HEK293T (cell line): ENCODE data around the gene GRIP1.
A peak's percentile ranks its signal among the peaks of the same experiment; 100 is the strongest.

Source experiments
- CTCF ChIA-PET: fragments of 350-600 bp; formaldehyde crosslinking; extraction: SDS; loops from one replicate; lab custom pipeline; 2021; ENCODE audit warnings: antibody characterized with exemption, inconsistent platforms; lab: Yijun Ruan, JAX
- POLR2A ChIA-PET: fragments of 350-600 bp; formaldehyde crosslinking; extraction: SDS; loops from one replicate; lab custom pipeline; 2020; ENCODE audit warnings: antibody characterized with exemption, inconsistent platforms; lab: Yijun Ruan, JAX
- DNase-seq: peaks from one replicate; pipeline ENCODE4 v3.0.0; 2012; ENCODE audit warnings: mixed read lengths; ENCODE audit errors: extremely low spot score
- ARNT ChIP-seq: fragments of 450-650 bp; IDR thresholded peaks from 2 replicates; pipeline ENCODE4 v1.6.1; 2017; ENCODE audit warnings: mild to moderate bottlenecking
- BHLHE40 ChIP-seq: fragments of 450-650 bp; IDR thresholded peaks from 2 replicates; pipeline ENCODE4 v1.6.1; 2016; ENCODE audit warnings: mild to moderate bottlenecking, moderate library complexity, borderline replicate concordance
- CTBP1 ChIP-seq: fragments of 450-650 bp; IDR thresholded peaks from 2 replicates; pipeline ENCODE4 v1.6.1; 2016; ENCODE audit warnings: borderline replicate concordance
- ELF4 ChIP-seq: fragments of 450-650 bp; IDR thresholded peaks from 2 replicates; pipeline ENCODE4 v1.6.1; 2017; ENCODE audit warnings: antibody characterized with exemption
- FOXA1 ChIP-seq: fragments of 450-650 bp; IDR thresholded peaks from 2 replicates; pipeline ENCODE4 v1.6.1; 2016; ENCODE audit warnings: mild to moderate bottlenecking
- FOXK2 ChIP-seq: fragments of 450-650 bp; IDR thresholded peaks from 2 replicates; pipeline ENCODE4 v1.6.1; 2016; ENCODE audit warnings: mild to moderate bottlenecking
- FOXM1 ChIP-seq: fragments of 450-650 bp; IDR thresholded peaks from 2 replicates; pipeline ENCODE4 v1.6.1; 2017; ENCODE audit warnings: mild to moderate bottlenecking, borderline replicate concordance
- HDGF ChIP-seq: fragments of 450-650 bp; IDR thresholded peaks from 2 replicates; pipeline ENCODE4 v1.6.1; 2017; ENCODE audit warnings: antibody characterized with exemption, borderline replicate concordance
- L3MBTL2 ChIP-seq: fragments of 450-650 bp; conservative IDR thresholded peaks from 2 replicates; pipeline ENCODE4 v1.6.1; 2016; ENCODE audit warnings: mild to moderate bottlenecking
- LEF1 ChIP-seq: fragments of 450-650 bp; IDR thresholded peaks from 2 replicates; pipeline ENCODE4 v1.6.1; 2017; ENCODE audit warnings: mild to moderate bottlenecking, borderline replicate concordance
- NFRKB ChIP-seq: fragments of 450-650 bp; IDR thresholded peaks from 2 replicates; pipeline ENCODE4 v1.6.1; 2016; ENCODE audit warnings: mild to moderate bottlenecking, moderate library complexity
- SP1 ChIP-seq: fragments of 450-650 bp; IDR thresholded peaks from 2 replicates; pipeline ENCODE4 v1.6.1; 2017
- SUZ12 ChIP-seq: fragments of 450-650 bp; IDR thresholded peaks from 2 replicates; pipeline ENCODE4 v1.6.1; 2016; ENCODE audit warnings: mild to moderate bottlenecking
- TARDBP ChIP-seq: fragments of 450-650 bp; IDR thresholded peaks from 2 replicates; pipeline ENCODE4 v1.6.1; 2016
- ZNF384 ChIP-seq: fragments of 450-650 bp; IDR thresholded peaks from 2 replicates; pipeline ENCODE4 v1.6.1; 2016
- TF ChIP-seq, protein P1 (sequence below): fragments of 450-650 bp; IDR thresholded peaks from 2 replicates; pipeline ENCODE4 v1.6.1; 2016

GRIP1 gene

DNA sequence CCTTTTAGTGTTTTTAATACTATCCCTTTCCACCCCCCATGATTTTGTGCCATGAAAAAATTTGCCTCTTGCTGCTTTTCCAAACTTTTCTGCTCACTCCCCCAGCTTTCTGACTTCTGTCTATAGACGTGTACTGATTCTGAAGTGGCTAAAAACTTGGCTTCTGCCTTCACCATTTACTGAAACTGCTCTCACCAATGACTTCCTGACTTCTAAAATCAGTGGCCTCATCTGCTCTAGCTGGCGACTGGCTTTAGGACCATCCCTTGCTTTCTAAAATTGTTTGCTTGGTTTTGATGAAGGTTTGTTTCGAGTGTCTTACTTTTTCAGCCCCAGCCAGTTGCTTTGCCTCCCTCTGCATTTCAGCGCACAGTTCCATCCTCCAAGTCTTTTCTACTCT, 231.2 kb downstream of the GRIP1 start:
- TF ChIP-seq NFRKB (no peak), BHLHE40 (no peak), TARDBP (no peak), HDGF (no peak)
- POLR2A ChIA-PET: no interaction called here
- DNase-seq: no peak
- CTCF ChIA-PET: no interaction called here

DNA sequence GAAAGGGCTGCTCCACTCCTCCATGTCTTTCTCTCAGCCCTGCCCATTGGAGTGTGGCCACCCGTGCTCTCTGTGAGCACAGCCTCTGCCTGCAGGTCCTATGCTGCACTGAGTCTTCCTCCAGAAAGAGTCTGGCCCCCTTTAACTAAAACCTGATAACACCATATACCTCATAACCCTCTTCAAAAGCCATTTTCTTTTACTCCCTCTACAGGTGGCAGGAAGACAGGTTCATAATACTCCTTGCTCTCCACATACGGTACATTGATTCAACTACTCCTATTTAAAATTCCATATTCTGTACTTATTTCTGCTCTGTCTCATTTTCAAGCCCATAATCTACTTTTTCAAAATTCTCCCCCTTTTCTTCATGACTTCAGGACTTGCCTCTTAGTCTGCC, 232.6 kb downstream of the GRIP1 start:
- DNase-seq: no peak
- TF ChIP-seq NFRKB: no peak
- TF ChIP-seq L3MBTL2: no peak
- TF ChIP-seq, protein P1, sequence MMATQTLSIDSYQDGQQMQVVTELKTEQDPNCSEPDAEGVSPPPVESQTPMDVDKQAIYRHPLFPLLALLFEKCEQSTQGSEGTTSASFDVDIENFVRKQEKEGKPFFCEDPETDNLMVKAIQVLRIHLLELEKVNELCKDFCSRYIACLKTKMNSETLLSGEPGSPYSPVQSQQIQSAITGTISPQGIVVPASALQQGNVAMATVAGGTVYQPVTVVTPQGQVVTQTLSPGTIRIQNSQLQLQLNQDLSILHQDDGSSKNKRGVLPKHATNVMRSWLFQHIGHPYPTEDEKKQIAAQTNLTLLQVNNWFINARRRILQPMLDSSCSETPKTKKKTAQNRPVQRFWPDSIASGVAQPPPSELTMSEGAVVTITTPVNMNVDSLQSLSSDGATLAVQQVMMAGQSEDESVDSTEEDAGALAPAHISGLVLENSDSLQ: no peak
- no peak for TF ChIP-seq ARNT
- no peak for TF ChIP-seq SUZ12
- no peak for TF ChIP-seq FOXM1
- TF ChIP-seq FOXA1: no peak
- TF ChIP-seq ELF4: no peak
- no peak for TF ChIP-seq HDGF
- no peak for TF ChIP-seq SP1
- TF ChIP-seq BHLHE40: no peak
- no peak for TF ChIP-seq TARDBP
- no peak for TF ChIP-seq LEF1
- ChIA-PET CTCF (no interaction called here), POLR2A (no interaction called here)

DNA sequence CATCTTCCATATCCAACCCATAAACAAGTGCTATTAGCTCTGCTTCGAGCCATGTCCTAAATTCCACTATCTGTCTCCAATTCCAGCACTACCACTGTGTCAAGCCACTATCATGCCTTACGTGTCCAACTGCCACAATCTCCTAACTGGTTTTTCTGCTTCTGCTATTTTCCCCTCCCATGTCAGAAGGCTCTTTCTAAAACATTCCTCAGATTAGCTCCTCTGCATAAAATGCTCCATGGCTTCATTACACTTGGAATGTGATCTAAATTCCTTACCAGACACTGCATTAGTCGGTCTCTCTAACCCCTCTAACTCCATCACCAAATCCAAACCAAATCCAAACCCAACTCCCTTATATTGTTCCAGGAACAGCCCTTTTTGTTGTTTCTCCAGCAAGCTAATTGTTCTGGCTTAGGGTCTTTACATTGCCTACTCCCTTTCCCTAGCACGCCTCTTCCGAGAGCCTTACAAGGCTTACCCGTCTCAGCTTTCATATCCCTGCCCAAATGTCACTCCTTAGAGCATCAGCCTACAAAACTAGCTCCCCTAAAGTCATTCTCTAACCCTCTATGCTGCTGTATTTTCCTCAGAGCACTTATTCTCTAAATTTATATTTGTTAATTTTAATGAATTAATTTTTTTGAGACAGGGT, 236.8 kb downstream of the GRIP1 start:
- DNase-seq: no peak
- POLR2A ChIA-PET: no interaction called here
- no peak for TF ChIP-seq ARNT
- TF ChIP-seq SUZ12: no peak
- no peak for TF ChIP-seq ELF4
- TF ChIP-seq NFRKB: no peak
- no peak for TF ChIP-seq ZNF384
- TF ChIP-seq, protein P1: no peak
- CTCF ChIA-PET: no interaction called here

DNA sequence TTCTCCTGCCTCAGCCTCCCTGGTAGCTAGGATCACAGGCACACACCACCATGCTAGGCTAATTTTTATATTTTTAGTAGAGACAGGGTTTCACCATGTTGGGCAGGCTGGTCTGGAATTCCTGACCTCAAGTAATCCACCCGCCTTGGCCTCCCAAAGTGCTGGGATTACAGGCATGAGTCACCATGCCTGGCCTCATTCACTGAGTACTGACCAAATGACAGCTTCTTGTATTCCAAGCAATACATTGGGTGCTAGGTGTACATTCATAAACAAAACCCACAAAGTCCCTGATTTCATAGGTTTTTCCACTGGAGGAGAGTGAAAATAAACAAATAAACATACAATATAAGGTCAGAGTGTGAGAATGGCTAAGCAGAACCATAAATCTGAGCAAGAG, 240.3 kb downstream of the GRIP1 start:
- TF ChIP-seq L3MBTL2 (no peak), NFRKB (no peak), TARDBP (no peak), SUZ12 (no peak), FOXK2 (no peak), ELF4 (no peak), ARNT (no peak), HDGF (no peak)
- no peak for DNase-seq
- POLR2A ChIA-PET: no interaction called here
- CTCF ChIA-PET: no interaction called here

DNA sequence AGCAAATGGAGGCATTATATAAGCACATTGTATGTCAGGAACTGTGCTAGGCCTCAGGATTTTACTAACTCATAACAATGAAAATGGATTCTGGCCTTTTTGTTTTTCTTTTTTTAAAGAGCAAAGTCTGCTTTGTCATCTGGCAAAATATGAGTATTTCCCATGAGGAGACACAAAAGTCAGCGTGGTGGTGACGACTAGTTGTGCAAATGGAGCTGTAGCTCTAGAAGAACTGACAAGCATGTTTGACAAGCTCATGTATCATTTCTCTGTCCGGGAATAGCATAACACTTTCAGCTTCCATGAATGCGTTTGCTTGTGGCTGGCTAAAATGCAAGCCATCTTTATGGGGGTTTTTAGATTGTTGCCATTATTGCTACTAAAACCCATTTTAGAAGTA, 248.8 kb downstream of the GRIP1 start:
- CTCF ChIA-PET: no interaction called here
- TF ChIP-seq ELF4: no peak
- TF ChIP-seq BHLHE40: no peak
- TF ChIP-seq ZNF384: no peak
- TF ChIP-seq FOXK2: no peak
- TF ChIP-seq NFRKB: no peak
- TF ChIP-seq ARNT: no peak
- TF ChIP-seq HDGF: no peak
- no peak for TF ChIP-seq SP1
- TF ChIP-seq CTBP1: no peak
- TF ChIP-seq SUZ12: no peak
- TF ChIP-seq FOXA1: no peak
- no peak for TF ChIP-seq L3MBTL2
- TF ChIP-seq TARDBP: no peak
- TF ChIP-seq, protein P1: no peak
- TF ChIP-seq LEF1: no peak
- TF ChIP-seq FOXM1: no peak
- no peak for DNase-seq
- POLR2A ChIA-PET: no interaction called here

DNA sequence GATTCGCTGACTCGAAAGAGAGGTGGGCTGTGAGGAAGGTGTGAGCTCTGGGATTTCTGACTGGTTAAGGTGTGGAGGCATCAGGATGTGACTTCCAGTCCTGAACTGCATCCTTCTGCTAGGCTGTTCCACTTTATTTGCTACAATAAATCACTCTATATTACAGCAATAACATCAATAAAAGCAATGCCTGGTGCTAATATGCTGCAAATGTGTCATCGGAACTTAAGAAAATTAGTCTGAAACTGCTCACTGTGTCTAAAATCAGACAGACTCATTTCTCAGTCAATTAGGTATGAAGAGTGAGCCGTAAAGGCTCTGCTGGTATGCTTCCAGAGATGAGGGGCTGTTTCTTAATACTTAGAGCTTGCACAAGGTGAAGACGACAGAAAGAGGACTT, 250.0 kb downstream of the GRIP1 start:
- CTCF ChIA-PET: interaction anchor here (0.8 kb wide), 1 partner anchor 20 kb away, joined by 3 read pairs; no protein-coding TSS in a partner anchor
- TF ChIP-seq, protein P1: peak; percentile 70
- no peak for TF ChIP-seq L3MBTL2

More for the DNA sequence above, 250.0 kb downstream of the GRIP1 start:
- DNase-seq: no peak
- POLR2A ChIA-PET: no interaction called here
